Heart left ventricle (tissue), 13 donors: ENCODE measurements around the gene ANKRD24.
"Not testable (repeated sequence)": the region's sequence is repeated elsewhere in the genome, so short reads cannot be mapped to it uniquely, and the experiment has no call there.

Source experiments
- POLR2A ChIP-seq, 2 donors: fragments of 450-650 bp; IDR thresholded peaks; one replicate each; pipeline ENCODE4 v1.6.1; 2017; ENCODE audit warnings: antibody characterized with exemption in 2 of 2, mild to moderate bottlenecking in 2 of 2, moderate library complexity in 2 of 2
- TF ChIP-seq, protein P1 (sequence below), 12 donors: fragments of 200-600 bp; sonication (generic) in 4 of 12; IDR thresholded peaks; one replicate each; pipeline versions ENCODE4 v1.5.0 to v1.8.0; 2018 to 2022; ENCODE audit warnings: antibody characterized with exemption in 12 of 12, mild to moderate bottlenecking in 5 of 12
- donor health status: ischemic (EF 13 %, LVEDD 7.1; RV severe dilation, severe dysfunction).
- donor health status: DM: no; HTN: yes; CAD: no.
- donor health status: DM: no; HTN: no; CAD: no.
- donor health status: ischemic (EF 25% LVEDD 6.9; RV normal size, moderate dysfunction).
- donor health status: ischemic (EF 25% LVEDD 5.7; RV mildly dilated, moderate dysfunction).
- donor health status: ischemic (EF 35%, LVEDD 5.7; RV mildly dilated, moderate dysfunction).
- donor health status: nonischemic (EF 11% LVEDD 7.7; RV severe dilation, severe dysfunction).
- donor health status: DM: yes; HTN: yes; CAD: no.
- donor health status: PGD.
- donor health status: ischemic (EF 29% LVEDD 5.4; RV normal size, mild dysfunction).
- donor health status: nonischemic (EF 23%, LVEDD 6.1; RV moderate dilation, normal function).

DNA sequence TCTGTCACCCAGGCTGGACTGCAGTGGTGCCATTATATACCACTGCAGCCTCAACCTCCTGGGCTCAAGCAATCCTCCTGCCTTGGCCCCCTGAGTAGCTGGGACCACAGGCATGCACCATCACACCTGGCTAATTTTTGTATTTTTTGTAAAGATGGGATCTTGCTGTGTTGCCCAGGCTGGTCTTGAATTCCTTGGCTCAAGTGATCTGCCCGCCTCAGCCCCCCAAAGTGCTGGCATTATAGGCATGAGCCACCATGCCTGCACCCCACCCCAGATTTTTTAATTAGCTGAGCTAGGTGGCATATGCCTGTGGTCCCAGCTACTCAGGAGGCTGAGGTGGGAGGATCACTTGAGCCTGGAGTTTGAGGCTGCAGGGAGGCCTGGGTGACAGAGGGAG, 39.6 kb upstream of the ANKRD24 start:
- TF ChIP-seq, protein P1, sequence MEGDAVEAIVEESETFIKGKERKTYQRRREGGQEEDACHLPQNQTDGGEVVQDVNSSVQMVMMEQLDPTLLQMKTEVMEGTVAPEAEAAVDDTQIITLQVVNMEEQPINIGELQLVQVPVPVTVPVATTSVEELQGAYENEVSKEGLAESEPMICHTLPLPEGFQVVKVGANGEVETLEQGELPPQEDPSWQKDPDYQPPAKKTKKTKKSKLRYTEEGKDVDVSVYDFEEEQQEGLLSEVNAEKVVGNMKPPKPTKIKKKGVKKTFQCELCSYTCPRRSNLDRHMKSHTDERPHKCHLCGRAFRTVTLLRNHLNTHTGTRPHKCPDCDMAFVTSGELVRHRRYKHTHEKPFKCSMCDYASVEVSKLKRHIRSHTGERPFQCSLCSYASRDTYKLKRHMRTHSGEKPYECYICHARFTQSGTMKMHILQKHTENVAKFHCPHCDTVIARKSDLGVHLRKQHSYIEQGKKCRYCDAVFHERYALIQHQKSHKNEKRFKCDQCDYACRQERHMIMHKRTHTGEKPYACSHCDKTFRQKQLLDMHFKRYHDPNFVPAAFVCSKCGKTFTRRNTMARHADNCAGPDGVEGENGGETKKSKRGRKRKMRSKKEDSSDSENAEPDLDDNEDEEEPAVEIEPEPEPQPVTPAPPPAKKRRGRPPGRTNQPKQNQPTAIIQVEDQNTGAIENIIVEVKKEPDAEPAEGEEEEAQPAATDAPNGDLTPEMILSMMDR (IDR thresholded peaks at IDR 0.05): not testable (repeated sequence)
- not testable (repeated sequence) for TF ChIP-seq POLR2A (IDR thresholded peaks at IDR 0.05)
